TTC549 (cell line): ENCODE measurements around the gene RHOA.
"Not testable (repeated sequence)": the region's sequence is repeated elsewhere in the genome, so short reads cannot be mapped to it uniquely, and the experiment has no call there.

ENCODE experiments used
- FAIRE-seq: peaks from 2 replicates; lab custom pipeline; 2012; peaks lifted over from hg19 to GRCh38; lab: Jason Lieb, UNC

RHOA gene

GRCh38 chr3:49411535-49411967, 225 bp downstream of the RHOA start:
- no peak for FAIRE-seq

- FAIRE-seq, result no peak
Measured at GRCh38 chr3:49410846-49411534, 786 bp downstream of the RHOA start.

GRCh38 chr3:49410066-49410845, 1.5 kb downstream of the RHOA start:
- no peak for FAIRE-seq

- FAIRE-seq, result no peak
Measured at GRCh38 chr3:49406571-49407565, 4.9 kb downstream of the RHOA start.

GRCh38 chr3:49405570-49405969, 6.2 kb downstream of the RHOA start:
- not testable (repeated sequence) for FAIRE-seq

GRCh38 chr3:49403891-49404290, 7.9 kb downstream of the RHOA start:
- FAIRE-seq, result no peak

- FAIRE-seq, result no peak
Measured at GRCh38 chr3:49401766-49402165, 10.0 kb downstream of the RHOA start.

GRCh38 chr3:49399461-49399860, 12.3 kb downstream of the RHOA start:
- no peak for FAIRE-seq

GRCh38 chr3:49397470-49397869, 14.3 kb downstream of the RHOA start:
- FAIRE-seq, result no peak

GRCh38 chr3:49391310-49391709, 20.5 kb downstream of the RHOA start:
- not testable (repeated sequence) for FAIRE-seq

- no peak for FAIRE-seq
Measured at GRCh38 chr3:49389297-49389696, 22.5 kb downstream of the RHOA start.

- FAIRE-seq, result no peak
Measured at GRCh38 chr3:49388289-49388820, 23.4 kb downstream of the RHOA start.

GRCh38 chr3:49387721-49388120, 24.1 kb downstream of the RHOA start:
- FAIRE-seq, result no peak

- FAIRE-seq, result no peak
Measured at GRCh38 chr3:49386056-49386756, 25.6 kb downstream of the RHOA start.

GRCh38 chr3:49385617-49386016, 26.2 kb downstream of the RHOA start:
- no peak for FAIRE-seq

- no peak for FAIRE-seq
Measured at GRCh38 chr3:49383387-49383786, 28.4 kb downstream of the RHOA start.

- FAIRE-seq, result no peak
Measured at GRCh38 chr3:49378249-49378895, 33.4 kb downstream of the RHOA start.

- no peak for FAIRE-seq
Measured at GRCh38 chr3:49377483-49377882, 34.3 kb downstream of the RHOA start.

- FAIRE-seq, result no peak
Measured at GRCh38 chr3:49371946-49372345, 39.8 kb downstream of the RHOA start.

GRCh38 chr3:49370585-49371290, 41.0 kb downstream of the RHOA start:
- FAIRE-seq, result no peak
